HG03378 (cell line): ENCODE results near the gene FLNB.

ENCODE experiments used
- ATAC-seq: cut with Tn5 transposase; IDR thresholded peaks from one replicate; pipeline ENCODE4 v1.9.1; 2021; ENCODE audit warnings: mild to moderate bottlenecking, moderate library complexity; ENCODE audit not compliant: unreplicated experiment

Gene FLNB

DNA sequence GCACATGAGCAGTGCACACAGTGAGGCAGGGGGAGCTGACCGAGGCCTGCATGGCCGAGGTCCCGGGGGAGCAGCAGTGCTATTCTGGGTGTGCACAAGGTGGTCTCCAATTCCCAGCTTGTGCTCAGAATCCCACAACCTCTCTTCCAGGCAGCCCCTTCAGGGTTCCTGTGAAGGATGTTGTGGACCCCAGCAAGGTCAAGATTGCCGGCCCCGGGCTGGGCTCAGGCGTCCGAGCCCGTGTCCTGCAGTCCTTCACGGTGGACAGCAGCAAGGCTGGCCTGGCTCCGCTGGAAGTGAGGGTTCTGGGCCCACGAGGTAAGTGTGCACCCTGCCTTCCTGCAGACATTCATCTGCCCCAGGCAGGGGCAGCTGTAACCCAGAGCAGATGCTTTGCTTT is 122.4 kb downstream of the FLNB start:
- no peak for ATAC-seq

DNA sequence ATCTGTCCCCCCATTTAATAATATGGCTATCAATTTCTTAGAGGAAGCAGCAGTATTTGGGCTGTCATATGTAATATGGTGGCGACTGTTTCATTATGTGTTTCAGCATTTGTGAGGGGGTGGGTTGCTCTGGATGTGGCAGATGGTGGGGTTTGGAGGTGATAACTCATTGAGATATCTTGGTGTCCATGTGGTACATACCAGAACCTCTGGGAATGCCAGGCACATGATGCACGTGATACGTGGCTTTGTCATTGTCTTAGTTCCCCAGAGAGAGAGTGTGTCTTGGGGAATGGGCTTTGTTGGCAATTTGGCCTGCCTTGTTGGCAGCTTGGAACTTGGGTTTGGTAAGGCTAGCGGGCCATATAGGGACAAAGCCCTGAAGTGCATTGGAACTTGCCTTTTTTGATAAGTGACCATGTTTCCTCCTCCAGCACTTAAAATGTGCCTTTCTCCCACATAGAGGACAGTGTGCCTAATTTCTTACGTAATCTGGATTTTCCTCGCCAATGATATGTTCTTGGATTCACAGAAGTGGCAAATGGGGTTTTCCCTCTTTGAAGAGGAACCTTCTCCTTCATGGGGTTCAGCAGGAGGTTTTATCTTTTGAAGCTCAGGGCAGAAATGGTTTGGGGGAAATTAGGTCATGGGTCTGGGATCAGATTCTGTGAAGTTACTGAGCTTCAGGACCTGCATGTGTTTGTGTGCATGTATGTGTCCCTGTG is 123.0 kb downstream of the FLNB start:
- ATAC-seq = no peak

DNA sequence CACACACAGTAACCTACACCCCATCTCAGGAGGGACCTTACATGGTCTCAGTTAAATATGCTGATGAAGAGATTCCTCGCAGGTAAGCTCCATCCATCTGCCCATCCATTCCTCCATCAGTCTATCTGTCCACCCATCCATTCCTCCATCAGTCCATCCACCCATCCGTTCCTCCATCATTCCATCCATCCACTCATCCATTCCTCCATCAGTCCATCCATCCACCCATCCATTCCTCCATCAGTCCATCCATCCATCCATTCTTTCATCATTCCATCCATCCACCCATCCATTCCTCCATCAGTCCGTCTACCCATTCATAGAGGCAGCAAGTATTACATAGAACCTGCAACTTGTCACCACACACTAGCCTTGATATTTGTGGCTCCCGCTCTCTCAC is 124.6 kb downstream of the FLNB start:
- no peak for ATAC-seq

DNA sequence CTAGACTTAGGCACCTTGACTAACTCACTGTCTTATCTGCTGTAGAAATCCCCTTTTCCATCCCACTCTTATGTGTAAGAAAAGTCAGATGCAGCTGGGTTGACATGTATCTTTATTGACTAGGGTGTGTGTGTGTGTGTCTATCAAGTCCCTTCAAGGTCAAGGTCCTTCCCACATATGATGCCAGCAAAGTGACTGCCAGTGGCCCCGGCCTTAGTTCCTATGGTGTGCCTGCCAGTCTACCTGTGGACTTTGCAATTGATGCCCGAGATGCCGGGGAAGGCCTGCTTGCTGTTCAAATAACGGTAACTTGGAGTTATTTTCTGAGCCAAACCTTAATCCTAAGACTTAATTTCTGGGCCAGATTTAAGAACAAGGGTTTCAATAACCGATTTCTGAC is 126.2 kb downstream of the FLNB start:
- no peak for ATAC-seq

DNA sequence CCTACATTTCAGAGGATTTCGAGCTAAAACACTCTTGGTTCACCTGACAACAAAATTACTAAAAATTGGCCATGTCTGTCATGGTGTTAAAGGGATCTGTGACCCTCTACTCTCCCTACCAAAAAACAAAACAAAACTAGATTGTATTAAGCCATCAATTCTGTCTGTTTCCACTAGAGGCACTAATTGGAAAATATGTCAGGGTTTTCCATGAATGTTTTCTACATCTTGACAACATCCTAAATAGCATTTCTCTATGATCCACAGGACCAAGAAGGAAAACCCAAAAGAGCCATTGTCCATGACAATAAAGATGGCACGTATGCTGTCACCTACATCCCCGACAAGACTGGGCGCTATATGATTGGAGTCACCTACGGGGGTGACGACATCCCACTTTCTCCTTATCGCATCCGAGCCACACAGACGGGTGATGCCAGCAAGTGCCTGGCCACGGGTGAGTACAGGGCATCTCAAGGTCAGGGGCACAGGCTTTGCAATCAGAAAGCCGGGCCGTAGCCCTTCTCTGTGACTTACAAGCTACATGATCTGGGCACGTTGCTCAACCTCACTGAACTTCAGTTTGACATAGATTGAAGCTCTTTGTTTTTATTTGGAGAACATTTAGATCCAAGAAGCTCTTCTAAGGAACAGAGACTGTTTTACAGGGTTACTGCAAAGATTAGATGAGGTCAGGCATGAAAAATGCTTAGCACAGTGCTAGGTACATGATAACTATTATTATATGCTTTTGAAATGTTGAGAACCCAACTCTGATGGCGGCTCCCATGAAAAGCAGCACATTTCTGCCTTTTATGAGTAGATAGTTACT is 127.7 kb downstream of the FLNB start:
- no peak for ATAC-seq

DNA sequence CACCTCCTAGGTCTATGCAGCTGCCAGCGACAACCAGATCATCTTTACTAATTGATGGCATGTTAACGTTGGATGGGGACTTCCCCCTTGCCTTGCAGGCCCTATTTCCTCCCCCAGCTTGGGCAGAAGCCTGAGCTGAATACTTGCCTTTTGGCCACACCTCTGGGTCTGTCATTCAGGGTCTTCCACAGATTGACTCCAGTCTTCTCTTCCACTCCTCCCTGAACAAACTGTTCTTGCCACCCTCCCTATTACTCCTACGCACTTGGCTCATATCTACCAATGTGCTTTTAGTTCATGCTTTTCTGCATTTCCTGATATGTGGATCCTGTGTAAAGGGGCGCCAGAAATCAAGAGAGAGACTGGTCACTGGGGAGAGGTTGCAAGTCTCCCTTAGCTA is 129.1 kb downstream of the FLNB start:
- ATAC-seq = no peak

DNA sequence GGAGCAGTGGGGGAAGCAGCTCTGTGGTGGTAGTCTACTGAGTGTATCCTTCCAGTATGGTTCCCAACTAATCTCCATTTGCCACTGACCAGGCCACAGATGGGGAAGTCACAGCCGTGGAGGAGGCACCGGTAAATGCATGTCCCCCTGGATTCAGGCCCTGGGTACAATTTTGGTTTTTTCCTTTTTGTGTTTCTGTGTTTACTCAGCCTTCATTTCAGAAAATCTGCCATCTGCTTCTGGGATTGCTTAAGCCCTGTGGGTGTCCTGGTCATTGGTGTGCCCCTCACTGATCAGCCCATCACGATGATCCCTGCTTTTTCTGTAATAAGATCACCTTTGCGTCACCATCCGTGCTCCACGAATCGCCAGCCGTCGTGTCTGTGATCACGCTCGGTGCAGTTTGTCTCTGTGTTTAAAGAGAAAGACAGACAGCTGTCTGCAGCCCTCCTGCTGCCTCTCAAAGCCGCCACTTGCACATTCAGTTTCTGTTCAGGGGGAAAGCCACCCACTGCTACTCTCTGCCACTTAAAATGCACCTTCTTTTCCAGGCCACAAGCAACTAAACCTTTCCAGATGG is 133.6 kb downstream of the FLNB start:
- ATAC-seq = no peak

DNA sequence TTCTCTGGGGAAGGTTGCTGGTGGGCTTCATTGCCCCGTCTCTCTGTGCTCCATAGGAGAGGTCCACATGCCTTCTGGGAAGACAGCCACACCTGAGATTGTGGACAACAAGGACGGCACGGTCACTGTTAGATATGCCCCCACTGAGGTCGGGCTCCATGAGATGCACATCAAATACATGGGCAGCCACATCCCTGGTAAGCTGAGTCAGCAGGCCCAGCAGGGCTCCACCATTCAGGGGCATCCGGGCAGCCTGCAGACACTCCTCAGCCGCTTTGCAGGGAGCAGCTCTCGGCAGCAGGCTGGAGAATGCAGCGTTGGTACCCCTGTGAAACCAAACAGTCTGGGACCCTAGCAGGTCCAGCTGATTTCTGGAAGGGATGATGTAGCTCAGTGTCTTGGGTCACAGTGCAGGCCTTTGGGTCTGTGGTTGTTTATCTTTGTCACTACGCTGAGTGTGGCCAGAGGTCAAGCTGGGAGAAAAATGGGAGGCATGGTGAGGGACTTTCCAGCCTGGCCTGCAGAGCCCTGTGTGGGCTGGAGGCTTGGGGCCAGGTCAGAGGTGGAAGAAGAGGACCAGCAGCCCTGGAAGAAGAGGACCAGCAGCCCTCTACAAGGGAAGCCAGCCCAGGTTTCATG is 135.3 kb downstream of the FLNB start:
- ATAC-seq = no peak

DNA sequence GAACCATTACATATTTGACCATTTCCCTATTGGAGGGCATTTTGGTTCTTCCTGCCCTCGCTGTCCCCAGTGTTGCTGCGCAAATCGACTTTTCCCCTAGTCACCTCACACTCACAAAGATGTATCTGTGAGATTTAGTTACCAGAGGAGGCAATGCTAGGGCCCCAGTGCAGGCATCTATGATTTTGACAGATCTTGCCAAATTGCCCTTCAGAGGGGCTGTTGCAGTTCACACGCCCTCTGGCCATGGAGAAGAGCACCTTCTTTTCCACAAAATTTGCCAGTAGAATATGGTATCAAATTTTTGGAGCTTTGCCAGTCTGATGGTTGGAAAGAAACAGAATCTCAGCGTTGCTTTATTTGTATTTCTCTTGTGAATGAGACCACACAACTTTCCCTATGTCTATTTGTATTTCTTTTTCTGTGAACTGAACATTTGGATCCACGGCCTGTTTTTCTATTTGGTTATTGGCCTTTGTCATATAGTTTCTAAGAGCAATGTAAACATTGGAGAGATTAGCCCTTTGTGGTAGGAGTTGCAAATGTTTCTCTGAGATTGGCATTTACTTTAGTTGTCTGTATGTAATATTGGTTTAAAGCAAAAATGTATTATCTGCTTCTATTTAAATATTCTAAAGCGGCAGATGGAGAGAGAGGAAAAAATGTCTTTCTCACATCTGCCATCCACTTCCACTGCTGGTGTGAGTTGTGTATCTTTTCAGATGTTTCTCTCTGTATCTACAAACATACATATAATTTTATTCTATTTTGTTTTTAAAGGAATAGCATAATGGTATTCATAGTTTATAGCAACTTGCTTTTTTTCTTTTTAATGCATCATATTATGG is 136.5 kb downstream of the FLNB start:
- ATAC-seq = no peak

DNA sequence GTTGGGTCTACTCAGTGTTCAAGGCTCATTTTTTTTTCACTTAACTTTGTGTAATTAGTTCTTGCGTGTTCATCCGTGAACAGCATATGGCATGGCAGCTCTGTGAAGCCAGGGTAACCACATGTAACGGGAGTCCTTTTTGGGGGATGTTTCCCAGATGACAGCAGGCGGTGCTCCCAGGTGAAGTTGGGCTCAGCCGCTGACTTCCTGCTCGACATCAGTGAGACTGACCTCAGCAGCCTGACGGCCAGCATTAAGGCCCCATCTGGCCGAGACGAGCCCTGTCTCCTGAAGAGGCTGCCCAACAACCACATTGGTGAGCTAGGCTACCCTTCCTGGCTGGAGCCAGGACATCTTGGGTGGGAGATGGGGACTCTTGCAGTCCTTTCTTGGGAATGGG is 139.8 kb downstream of the FLNB start:
- no peak for ATAC-seq

DNA sequence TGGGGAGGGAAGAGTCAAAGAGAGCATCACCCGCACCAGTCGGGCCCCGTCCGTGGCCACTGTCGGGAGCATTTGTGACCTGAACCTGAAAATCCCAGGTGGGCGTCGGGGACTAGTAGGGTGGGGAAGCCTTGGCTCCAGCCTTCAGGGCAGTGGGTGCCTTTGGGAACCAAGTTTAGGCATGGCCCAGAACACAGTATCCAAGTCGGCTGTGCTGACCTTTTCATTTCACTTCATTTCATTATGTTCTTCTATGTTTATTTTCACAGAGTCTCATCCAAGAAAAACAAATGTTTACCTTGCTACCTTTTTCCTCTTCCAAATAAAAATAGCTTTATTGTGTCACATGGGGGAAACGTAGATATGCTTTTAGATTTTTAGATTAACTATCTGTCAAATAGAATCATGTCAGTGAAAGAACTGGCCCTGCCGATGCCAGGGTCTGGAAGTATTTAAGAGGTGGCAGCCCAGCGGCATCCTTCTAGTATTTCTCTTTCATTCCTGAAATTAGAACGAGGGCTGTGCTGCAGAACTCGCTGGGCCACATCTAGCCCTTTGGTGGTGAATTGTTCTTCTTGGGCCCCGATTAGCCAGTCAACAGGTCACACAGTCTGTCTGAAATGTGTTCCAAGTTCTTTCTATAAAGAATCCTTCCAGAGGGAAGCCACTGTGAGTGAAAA is 142.0 kb downstream of the FLNB start:
- no peak for ATAC-seq

DNA sequence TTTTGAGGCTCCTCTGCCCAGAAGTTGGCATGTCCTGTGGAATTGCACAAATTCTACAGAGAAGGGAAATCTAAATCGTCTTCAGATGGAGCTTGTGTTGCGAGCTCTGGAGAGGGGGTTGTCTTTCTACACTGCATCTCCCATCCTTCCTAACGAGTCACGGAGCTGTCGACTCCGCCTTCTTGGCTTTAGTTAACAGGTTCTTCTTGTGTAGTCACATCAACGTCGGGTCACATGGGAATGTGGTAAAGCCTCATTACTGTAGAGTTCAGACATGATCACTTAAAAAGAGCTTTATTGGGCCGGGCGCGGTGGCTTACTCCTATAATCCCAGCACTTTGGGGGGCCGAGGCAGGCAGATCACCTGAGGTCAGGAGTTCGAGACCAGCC is 142.6 kb downstream of the FLNB start:
- no peak for ATAC-seq

DNA sequence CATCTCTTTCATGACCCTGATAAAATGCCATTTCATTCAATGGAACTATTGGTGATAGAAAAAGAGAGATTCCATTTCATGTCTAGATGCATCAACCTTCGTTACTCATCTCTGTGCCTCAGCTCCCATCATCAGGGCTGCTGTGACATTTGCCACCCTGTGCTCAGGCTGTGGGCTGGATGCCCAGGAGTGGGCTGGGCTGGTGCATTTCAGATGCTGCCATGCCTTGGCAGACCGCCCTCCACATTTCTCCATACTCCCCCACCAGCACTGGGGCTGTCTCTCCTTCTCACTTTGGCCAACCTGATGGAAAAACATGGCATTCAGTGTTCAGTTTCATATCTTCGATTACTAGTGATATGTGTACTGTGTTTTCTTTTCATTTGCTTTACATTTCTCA is 143.4 kb downstream of the FLNB start:
- no peak for ATAC-seq

DNA sequence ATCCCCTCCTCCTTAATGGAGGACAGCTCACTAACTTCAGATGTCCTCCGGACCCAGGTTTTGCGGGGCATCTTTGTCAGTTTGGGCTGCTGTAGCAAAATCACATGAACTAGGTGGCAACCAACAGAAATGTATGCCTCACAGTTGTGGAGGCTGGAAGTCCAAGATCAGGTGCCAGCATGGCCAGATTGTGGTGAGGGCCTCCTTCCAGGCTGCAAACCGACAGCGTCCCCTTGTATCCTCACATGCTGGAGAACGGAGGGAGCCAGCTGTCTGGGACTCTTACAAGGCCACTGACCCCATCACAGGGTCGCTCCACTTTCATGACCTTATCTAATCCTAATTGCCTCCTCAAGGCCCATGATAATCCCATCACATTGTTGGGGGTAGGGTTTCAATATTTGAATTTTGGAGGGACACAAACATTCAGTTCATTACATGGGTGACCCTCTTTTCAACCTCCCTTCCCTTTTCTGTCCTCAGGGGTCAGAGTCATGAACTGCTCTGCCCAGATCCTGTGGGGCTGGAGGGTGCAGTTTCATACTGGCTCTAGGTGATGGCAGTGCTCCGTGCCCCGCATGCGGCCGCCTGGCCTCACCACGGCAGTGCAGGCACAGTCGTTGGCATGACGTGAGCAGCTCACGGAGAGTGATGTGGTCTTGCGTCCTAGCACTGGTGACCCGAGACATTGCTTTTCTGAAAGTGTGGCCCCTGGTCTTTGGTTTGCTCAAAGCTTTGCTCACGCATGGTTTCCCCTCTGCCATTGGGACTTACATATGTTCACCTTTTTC is 144.2 kb downstream of the FLNB start:
- ATAC-seq = no peak

DNA sequence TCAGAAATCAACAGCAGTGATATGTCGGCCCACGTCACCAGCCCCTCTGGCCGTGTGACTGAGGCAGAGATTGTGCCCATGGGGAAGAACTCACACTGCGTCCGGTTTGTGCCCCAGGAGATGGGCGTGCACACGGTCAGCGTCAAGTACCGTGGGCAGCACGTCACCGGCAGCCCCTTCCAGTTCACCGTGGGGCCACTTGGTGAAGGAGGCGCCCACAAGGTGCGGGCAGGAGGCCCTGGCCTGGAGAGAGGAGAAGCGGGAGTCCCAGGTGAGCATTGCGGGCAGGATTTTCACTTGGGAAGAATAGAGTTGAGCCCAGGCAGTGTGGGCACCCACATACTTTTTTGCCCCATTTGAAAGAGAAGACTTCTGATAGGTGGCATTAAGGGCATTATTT is 145.1 kb downstream of the FLNB start:
- no peak for ATAC-seq

DNA sequence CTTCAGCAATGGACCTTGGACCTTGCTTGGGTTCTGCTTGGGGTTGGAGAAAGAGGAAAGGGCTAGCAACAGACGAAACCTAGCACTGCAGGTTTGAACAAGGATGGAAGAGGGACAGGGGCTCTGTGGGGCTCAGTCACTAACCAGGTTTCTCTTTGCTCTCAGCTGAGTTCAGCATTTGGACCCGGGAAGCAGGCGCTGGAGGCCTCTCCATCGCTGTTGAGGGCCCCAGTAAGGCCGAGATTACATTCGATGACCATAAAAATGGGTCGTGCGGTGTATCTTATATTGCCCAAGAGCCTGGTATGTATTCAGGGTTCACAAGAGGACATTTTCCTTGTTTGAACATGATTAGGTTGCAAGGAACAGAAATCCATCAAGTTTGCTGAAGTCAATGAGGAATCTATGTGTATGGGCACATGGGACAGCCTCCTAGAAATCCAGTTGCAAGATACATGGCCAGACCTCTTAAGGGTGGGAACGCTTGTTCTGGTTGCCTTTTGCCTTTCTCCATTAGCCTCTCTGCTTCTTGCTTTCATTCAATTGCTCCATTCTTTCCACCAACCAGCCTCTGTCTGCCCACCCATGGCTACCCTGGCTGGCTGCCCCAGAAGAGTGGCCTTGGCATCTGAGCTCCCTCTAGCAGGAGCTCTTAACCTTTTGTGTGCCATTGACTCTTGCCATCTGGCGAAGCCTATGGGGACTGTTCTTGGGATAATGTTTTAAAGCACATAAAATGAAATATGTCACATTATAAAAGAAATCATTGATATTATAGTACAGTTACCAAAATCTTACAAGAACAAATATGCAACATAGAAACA is 146.6 kb downstream of the FLNB start:
- ATAC-seq = no peak

DNA sequence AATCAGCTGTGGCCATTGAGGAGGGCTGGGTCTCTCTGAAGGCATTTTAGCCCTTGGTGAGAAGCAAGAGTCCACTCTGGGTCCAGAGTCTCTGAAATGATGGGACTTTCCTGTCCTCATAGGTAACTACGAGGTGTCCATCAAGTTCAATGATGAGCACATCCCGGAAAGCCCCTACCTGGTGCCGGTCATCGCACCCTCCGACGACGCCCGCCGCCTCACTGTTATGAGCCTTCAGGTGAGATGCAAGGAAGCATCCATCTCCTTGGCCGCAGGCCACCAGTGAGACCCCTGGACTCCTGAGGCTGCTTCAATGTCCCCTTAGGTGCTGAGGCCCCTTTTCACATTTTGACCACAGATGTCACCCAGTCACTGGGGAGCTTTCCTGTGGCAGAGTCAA is 147.6 kb downstream of the FLNB start:
- no peak for ATAC-seq

DNA sequence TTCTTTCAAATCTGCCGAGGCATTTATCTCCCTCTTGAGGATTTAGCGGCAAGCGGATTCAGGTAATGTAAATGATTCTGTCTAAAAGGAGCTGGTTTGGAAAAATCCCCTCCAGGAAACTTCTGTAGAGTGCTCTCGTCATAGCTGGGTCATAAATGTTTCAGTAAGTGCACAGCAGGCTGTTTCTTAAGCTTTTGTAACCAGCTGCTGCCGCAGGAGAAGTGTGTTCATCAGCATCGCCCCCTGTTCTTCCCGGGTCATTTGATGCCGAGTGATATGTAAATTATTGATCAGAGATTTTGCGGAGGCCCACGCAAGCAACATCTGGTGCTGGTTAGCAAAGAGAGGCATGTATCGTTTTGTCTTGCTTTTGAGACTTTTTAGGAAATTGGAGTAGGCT is 149.5 kb downstream of the FLNB start:
- ATAC-seq = no peak
